ENCODE measurements around the gene CFAP69.

Gene CFAP69

DNA sequence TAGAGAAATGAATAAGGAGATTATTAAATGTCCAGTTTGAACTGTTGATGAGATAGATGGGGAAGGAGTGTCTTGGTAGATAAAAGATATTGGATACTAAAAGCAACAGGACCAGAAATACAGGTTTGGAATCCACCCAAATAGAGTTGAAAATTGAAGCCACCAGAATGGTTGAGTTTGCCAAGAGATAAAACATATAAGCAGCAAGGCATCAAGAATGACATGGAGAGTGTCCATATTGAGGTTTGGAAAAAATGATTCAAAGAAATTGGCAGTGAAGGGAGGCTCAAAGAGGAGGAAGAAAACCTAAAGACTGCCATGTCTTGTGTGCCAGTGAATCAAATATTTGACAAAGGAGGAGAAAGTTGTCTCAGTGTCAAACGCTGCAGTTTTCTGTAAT, 24.2 kb downstream of the CFAP69 start:
- TF ChIP-seq, protein P1, sequence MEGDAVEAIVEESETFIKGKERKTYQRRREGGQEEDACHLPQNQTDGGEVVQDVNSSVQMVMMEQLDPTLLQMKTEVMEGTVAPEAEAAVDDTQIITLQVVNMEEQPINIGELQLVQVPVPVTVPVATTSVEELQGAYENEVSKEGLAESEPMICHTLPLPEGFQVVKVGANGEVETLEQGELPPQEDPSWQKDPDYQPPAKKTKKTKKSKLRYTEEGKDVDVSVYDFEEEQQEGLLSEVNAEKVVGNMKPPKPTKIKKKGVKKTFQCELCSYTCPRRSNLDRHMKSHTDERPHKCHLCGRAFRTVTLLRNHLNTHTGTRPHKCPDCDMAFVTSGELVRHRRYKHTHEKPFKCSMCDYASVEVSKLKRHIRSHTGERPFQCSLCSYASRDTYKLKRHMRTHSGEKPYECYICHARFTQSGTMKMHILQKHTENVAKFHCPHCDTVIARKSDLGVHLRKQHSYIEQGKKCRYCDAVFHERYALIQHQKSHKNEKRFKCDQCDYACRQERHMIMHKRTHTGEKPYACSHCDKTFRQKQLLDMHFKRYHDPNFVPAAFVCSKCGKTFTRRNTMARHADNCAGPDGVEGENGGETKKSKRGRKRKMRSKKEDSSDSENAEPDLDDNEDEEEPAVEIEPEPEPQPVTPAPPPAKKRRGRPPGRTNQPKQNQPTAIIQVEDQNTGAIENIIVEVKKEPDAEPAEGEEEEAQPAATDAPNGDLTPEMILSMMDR (IDR thresholded peaks at IDR 0.05; ENCODE audit: poor library complexity, severe bottlenecking) = no peak
- H3K27me3 ChIP-seq (ENCODE audit: insufficient read depth, poor library complexity, severe bottlenecking) = no peaks in the 10 kb centered on the region
- ATAC-seq (ENCODE audit: low read depth) (no peak), DNase-seq (ENCODE audit: low spot score) (no peak)
- H3K4me1 ChIP-seq (ENCODE audit: insufficient read depth, poor library complexity, severe bottlenecking) = peaks cover 8% of the 10 kb centered on the region
- no peak overlapping the region for H3K27ac ChIP-seq (ENCODE audit: poor library complexity, severe bottlenecking)
- no peak overlapping the region for H3K4me3 ChIP-seq (ENCODE audit: severe bottlenecking)
- no peaks in the 10 kb centered on the region for H3K9me3 ChIP-seq (ENCODE audit: severe bottlenecking)
- H3K36me3 ChIP-seq (ENCODE audit: low read depth) = no peaks in the 10 kb centered on the region

DNA sequence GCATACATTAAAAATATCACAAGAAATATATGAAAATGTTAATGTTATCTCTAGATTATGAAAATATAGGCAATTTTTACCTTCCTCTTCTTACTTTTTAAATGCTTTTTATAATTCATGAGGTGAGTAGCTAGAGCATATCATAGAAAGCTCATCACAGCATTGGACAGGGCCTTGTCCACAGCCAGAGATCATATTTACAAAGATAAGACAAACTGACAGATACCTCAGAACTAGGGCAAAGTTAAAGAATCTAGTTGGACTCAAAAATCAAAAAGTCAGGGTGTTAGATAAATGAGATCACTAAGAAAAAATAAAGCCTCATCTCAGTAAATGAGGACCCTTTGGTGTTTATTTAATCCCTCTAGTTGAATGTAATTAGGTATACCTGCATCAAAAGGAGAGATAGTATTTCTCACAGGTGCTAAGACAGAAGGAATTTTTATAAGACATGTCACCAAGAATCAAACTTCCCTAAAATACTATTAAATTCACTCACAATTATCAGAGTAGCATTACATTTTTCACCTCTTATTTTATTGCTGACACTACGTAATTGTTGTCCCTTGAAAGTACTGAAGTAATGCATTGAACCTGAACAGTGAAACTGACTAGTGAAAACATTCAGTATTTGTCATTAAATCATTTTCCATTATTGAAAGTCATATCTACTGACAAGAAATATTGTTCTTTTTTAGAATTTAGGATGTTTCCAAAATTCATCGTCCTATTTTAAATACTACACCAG, 25.6 kb downstream of the CFAP69 start:
- ATAC-seq (ENCODE audit: low read depth) = no peak
- Histone ChIP-seq H3K4me1 (ENCODE audit: insufficient read depth, poor library complexity, severe bottlenecking) (peaks cover 8% of the 10 kb centered on the region), H3K36me3 (ENCODE audit: low read depth) (no peaks in the 10 kb centered on the region), H3K9me3 (ENCODE audit: severe bottlenecking) (no peaks in the 10 kb centered on the region), H3K4me3 (ENCODE audit: severe bottlenecking) (no peak overlapping the region), H3K27me3 (ENCODE audit: insufficient read depth, poor library complexity, severe bottlenecking) (no peaks in the 10 kb centered on the region), H3K27ac (ENCODE audit: poor library complexity, severe bottlenecking) (no peak overlapping the region)
- DNase-seq (ENCODE audit: low spot score) = no peak
- TF ChIP-seq, protein P1 (IDR thresholded peaks at IDR 0.05; ENCODE audit: poor library complexity, severe bottlenecking) = no peak

DNA sequence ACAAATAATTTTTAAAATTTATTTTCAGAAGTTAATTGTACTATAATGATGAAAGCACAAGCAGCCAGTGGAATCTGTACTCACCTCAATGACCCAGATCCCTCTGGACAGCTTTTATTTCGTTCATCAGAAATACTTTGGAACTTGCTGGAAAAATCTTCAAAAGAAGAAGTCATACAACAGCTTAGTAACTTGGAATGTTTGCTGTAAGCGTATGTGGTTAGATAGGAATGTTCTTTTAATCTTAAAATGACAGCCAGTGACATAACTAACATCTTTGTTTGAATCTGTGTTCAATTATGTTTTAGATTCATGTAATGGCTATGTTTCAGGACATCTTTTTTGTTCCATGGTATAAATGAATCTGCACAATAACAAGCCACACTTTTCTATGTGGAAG, 26.8 kb downstream of the CFAP69 start:
- Histone ChIP-seq H3K36me3 (ENCODE audit: low read depth) (no peaks in the 10 kb centered on the region), H3K4me1 (ENCODE audit: insufficient read depth, poor library complexity, severe bottlenecking) (peaks cover 8% of the 10 kb centered on the region), H3K4me3 (ENCODE audit: severe bottlenecking) (no peak overlapping the region), H3K27me3 (ENCODE audit: insufficient read depth, poor library complexity, severe bottlenecking) (no peaks in the 10 kb centered on the region), H3K9me3 (ENCODE audit: severe bottlenecking) (no peaks in the 10 kb centered on the region), H3K27ac (ENCODE audit: poor library complexity, severe bottlenecking) (peak overlapping the region; percentile 7)
- DNase-seq (ENCODE audit: low spot score) (no peak), ATAC-seq (ENCODE audit: low read depth) (peak; percentile 64)
- TF ChIP-seq, protein P1 (IDR thresholded peaks at IDR 0.05; ENCODE audit: poor library complexity, severe bottlenecking) = no peak

DNA sequence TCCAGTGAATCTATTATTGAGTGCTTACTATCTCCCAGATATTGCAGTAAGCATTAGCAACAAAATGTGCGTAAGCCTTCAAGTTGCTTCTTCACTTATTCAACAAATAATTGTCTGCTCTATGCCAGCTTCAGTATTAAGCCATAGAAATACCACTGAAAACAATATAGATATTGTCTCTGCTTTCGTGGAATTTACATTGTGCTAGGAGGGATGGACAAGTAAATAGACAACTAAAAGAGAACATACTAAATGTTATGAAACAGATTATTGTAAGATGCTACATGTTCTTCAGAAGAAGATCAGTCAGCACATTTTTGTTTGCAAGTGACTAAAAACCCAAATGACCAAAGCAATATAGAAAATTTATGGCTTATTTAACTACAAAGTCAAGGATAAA, 27.3 kb downstream of the CFAP69 start:
- DNase-seq (ENCODE audit: low spot score) (no peak), ATAC-seq (ENCODE audit: low read depth) (no peak)
- Histone ChIP-seq H3K9me3 (ENCODE audit: severe bottlenecking) (no peaks in the 10 kb centered on the region), H3K36me3 (ENCODE audit: low read depth) (no peaks in the 10 kb centered on the region), H3K4me3 (ENCODE audit: severe bottlenecking) (no peak overlapping the region), H3K27ac (ENCODE audit: poor library complexity, severe bottlenecking) (no peak overlapping the region), H3K4me1 (ENCODE audit: insufficient read depth, poor library complexity, severe bottlenecking) (peaks cover 8% of the 10 kb centered on the region), H3K27me3 (ENCODE audit: insufficient read depth, poor library complexity, severe bottlenecking) (no peaks in the 10 kb centered on the region)
- TF ChIP-seq, protein P1 (IDR thresholded peaks at IDR 0.05; ENCODE audit: poor library complexity, severe bottlenecking) = no peak

DNA sequence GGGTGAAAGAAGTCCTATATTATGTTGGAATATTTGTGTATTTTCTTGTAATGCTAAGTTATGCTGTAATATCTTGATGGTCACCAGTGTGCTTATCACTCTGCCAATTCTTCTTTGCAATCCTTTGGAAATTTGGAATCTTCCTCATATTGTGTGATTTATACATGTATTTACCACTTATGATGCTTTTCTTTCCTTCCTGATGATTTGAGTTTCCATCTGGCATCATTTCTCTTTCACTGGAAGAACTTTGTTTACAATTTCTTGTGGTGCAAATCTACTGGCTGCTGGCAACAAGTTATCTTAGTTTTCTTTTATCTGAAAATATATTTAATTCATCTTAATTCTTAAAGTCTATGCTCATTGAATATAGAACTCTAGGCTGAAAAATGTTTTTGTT, 29.2 kb downstream of the CFAP69 start:
- Histone ChIP-seq H3K27me3 (ENCODE audit: insufficient read depth, poor library complexity, severe bottlenecking) (no peaks in the 10 kb centered on the region), H3K36me3 (ENCODE audit: low read depth) (no peaks in the 10 kb centered on the region), H3K27ac (ENCODE audit: poor library complexity, severe bottlenecking) (no peak overlapping the region), H3K4me1 (ENCODE audit: insufficient read depth, poor library complexity, severe bottlenecking) (peaks cover 8% of the 10 kb centered on the region), H3K9me3 (ENCODE audit: severe bottlenecking) (no peaks in the 10 kb centered on the region), H3K4me3 (ENCODE audit: severe bottlenecking) (no peak overlapping the region)
- DNase-seq (ENCODE audit: low spot score) (no peak), ATAC-seq (ENCODE audit: low read depth) (no peak)
- TF ChIP-seq, protein P1 (IDR thresholded peaks at IDR 0.05; ENCODE audit: poor library complexity, severe bottlenecking) = no peak
